DOHH2 (cell line): ENCODE data around the gene HMX3.

Experiments
- H3F3A ChIP-seq: fragments of 200-600 bp; sonication (generic), shearing (Covaris generic); 2 replicates; pipeline ENCODE4 v1.6.0; 2016; ENCODE audit warnings: antibody characterized with exemption, mild to moderate bottlenecking; ENCODE audit not compliant: control insufficient read depth, insufficient read depth
- H3K27ac ChIP-seq: fragments of 200-600 bp; sonication (generic); 2 replicates; pipeline ENCODE4 v1.5.1; 2014; ENCODE audit warnings: low read depth, mild to moderate bottlenecking, low read length, moderate library complexity
- H3K27me3 ChIP-seq: fragments of 200-600 bp; sonication (generic); 2 replicates; pipeline ENCODE4 v1.6.1; 2014; ENCODE audit warnings: mild to moderate bottlenecking, low read length, mixed read lengths; ENCODE audit not compliant: control insufficient read depth
- H3K36me3 ChIP-seq: fragments of 200-600 bp; sonication (generic); 2 replicates; pipeline ENCODE4 v1.6.1; 2014; ENCODE audit warnings: mild to moderate bottlenecking, low read length, moderate library complexity, mixed read lengths; ENCODE audit not compliant: control insufficient read depth
- H3K4me1 ChIP-seq: fragments of 200-600 bp; sonication (generic); 2 replicates; pipeline ENCODE4 v1.6.1; 2014; ENCODE audit warnings: mild to moderate bottlenecking, low read length, mixed read lengths; ENCODE audit not compliant: control insufficient read depth
- H3K4me2 ChIP-seq: fragments of 200-600 bp; sonication (generic); 2 replicates; pipeline ENCODE4 v1.6.0; 2014; ENCODE audit warnings: mild to moderate bottlenecking, low read length, moderate library complexity
- H3K4me3 ChIP-seq: fragments of 200-600 bp; sonication (generic); 2 replicates; pipeline ENCODE4 v1.5.1; 2014; ENCODE audit warnings: mild to moderate bottlenecking, low read length, mixed read lengths
- H3K79me2 ChIP-seq: fragments of 200-600 bp; sonication (generic); 2 replicates; pipeline ENCODE4 v1.6.1; 2014; ENCODE audit warnings: mild to moderate bottlenecking, low read length, mixed read lengths; ENCODE audit not compliant: control insufficient read depth
- H3K9me2 ChIP-seq: fragments of 200-600 bp; sonication (generic); replicated peaks from 2 replicates; pipeline ENCODE4 v1.6.1; 2014; ENCODE audit warnings: mild to moderate bottlenecking, low read length, mixed read lengths; ENCODE audit not compliant: control insufficient read depth
- H3K9me3 ChIP-seq: fragments of 200-600 bp; sonication (generic); 2 replicates; pipeline ENCODE4 v1.6.1; 2014; ENCODE audit warnings: antibody characterized with exemption, low read length, mixed read lengths; ENCODE audit not compliant: control insufficient read depth, insufficient read depth
- H4K20me1 ChIP-seq: fragments of 200-600 bp; sonication (generic); 2 replicates; pipeline ENCODE4 v1.6.0; 2014; ENCODE audit warnings: low read depth, mild to moderate bottlenecking, antibody characterized with exemption, low read length, moderate library complexity; ENCODE audit not compliant: control insufficient read depth, insufficient read depth
- EZH2phosphoT487 ChIP-seq: fragments of 200-600 bp; sonication (generic); IDR thresholded peaks from 2 replicates; pipeline ENCODE4 v1.6.1; 2017; ENCODE audit warnings: borderline replicate concordance, mild to moderate bottlenecking, antibody characterized with exemption, low read length, moderate library complexity, mixed read lengths
- TF ChIP-seq, protein P1 (sequence below): fragments of 200-600 bp; sonication (generic); IDR thresholded peaks from one replicate; pipeline ENCODE4 v1.5.1; 2014; ENCODE audit warnings: antibody characterized with exemption, mild to moderate bottlenecking, low read depth, low read length; ENCODE audit not compliant: poor library complexity, severe bottlenecking

Gene HMX3

DNA sequence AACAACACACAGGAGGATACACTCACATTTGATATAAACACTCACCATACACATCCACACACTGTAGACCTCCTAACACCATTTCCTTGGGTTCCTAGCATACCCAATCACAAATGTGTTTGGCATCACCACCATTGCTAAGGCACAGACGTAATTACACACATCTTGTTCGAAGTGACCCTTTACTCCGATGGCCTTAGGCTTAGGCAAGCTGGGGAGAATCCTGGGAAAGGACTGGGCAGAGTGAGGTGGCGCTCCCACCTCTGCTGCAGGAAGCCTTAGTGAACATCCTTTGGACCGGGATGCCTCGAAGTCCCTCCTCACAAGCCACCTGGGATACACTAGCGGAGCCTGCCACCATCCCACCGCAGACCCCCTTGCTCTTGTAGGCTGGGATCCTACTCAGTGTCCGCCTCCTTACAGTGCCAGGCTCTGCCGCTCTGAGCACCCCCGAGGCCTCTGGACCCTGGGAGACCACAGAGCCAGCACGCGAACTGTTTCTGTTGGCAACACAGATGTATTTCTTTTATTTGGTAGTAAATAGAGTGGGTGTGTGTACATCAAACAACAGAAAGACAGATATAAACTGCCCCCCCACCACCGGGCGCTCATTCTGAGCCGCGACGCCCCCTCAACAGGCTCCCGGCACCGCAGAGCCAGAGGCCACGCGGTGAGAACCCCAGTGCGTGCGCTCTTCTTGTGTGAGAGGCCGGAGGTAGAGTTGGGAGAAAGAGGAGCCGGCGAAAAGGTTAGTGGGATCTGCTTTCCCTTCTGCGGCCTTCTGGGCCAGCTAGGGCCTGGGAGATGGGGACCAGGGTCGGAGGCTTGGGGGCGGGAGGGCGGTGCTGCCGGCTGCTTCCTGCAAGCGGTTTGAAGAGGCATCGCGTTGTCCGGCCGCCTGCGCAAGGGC lies 6.3 kb downstream of the HMX3 start:
- no peak overlapping the region for H3K4me3 ChIP-seq
- no peaks in the 10 kb centered on the region for H3K4me1 ChIP-seq
- peaks cover 48% of the 10 kb centered on the region for H3K27me3 ChIP-seq

GRCh38 chr10:123142701-123143161 lies 7.0 kb downstream of the HMX3 start:
- no peak for TF ChIP-seq EZH2phosphoT487
- TF ChIP-seq, protein P1, sequence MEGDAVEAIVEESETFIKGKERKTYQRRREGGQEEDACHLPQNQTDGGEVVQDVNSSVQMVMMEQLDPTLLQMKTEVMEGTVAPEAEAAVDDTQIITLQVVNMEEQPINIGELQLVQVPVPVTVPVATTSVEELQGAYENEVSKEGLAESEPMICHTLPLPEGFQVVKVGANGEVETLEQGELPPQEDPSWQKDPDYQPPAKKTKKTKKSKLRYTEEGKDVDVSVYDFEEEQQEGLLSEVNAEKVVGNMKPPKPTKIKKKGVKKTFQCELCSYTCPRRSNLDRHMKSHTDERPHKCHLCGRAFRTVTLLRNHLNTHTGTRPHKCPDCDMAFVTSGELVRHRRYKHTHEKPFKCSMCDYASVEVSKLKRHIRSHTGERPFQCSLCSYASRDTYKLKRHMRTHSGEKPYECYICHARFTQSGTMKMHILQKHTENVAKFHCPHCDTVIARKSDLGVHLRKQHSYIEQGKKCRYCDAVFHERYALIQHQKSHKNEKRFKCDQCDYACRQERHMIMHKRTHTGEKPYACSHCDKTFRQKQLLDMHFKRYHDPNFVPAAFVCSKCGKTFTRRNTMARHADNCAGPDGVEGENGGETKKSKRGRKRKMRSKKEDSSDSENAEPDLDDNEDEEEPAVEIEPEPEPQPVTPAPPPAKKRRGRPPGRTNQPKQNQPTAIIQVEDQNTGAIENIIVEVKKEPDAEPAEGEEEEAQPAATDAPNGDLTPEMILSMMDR: no peak
- no peaks in the 10 kb centered on the region for H3F3A ChIP-seq
- H3K4me2 ChIP-seq: no peak overlapping the region
- no peak overlapping the region for H3K4me3 ChIP-seq
- H3K27ac ChIP-seq: no peak overlapping the region
- H3K79me2 ChIP-seq: no peaks in the 10 kb centered on the region
- H3K9me3 ChIP-seq: no peaks in the 10 kb centered on the region
- H3K9me2 ChIP-seq: no peaks in the 10 kb centered on the region
- H3K36me3 ChIP-seq: no peaks in the 10 kb centered on the region
- H4K20me1 ChIP-seq: no peaks in the 10 kb centered on the region
- H3K27me3 ChIP-seq: peaks cover 50% of the 10 kb centered on the region
- no peaks in the 10 kb centered on the region for H3K4me1 ChIP-seq

More for the DNA sequence above, 6.3 kb downstream of the HMX3 start:
- H3F3A ChIP-seq: no peaks in the 10 kb centered on the region
- H3K27ac ChIP-seq: no peak overlapping the region
- H3K4me2 ChIP-seq: no peak overlapping the region
- H3K9me3 ChIP-seq: no peaks in the 10 kb centered on the region
- H3K36me3 ChIP-seq: no peaks in the 10 kb centered on the region
- H4K20me1 ChIP-seq: no peaks in the 10 kb centered on the region
- H3K79me2 ChIP-seq: no peaks in the 10 kb centered on the region
- H3K9me2 ChIP-seq: no peaks in the 10 kb centered on the region
- TF ChIP-seq, protein P1: no peak
- TF ChIP-seq EZH2phosphoT487: no peak

GRCh38 chr10:123143162-123143824 lies 7.5 kb downstream of the HMX3 start:
- TF ChIP-seq EZH2phosphoT487: no peak
- TF ChIP-seq, protein P1: no peak
- Histone ChIP-seq H3K27me3 (peaks cover 50% of the 10 kb centered on the region), H3K79me2 (no peaks in the 10 kb centered on the region), H3K4me1 (no peaks in the 10 kb centered on the region), H3K4me2 (no peak overlapping the region), H3F3A (no peaks in the 10 kb centered on the region), H3K4me3 (no peak overlapping the region), H3K9me2 (no peaks in the 10 kb centered on the region), H3K27ac (no peak overlapping the region), H4K20me1 (no peaks in the 10 kb centered on the region), H3K36me3 (no peaks in the 10 kb centered on the region), H3K9me3 (no peaks in the 10 kb centered on the region)
